Mesenteric fat pad (tissue), 1 donor: ENCODE measurements around the gene TIMM23. TPM values are rescaled to one million over a fixed set of nuclear protein-coding genes. Genes with fewer than 3 reads are reported as not detected.
"Not testable (repeated sequence)": the region's sequence is repeated elsewhere in the genome, so short reads cannot be mapped to it uniquely, and the experiment has no call there.

Experiments used
- DNase-seq: peaks from one replicate; pipeline ENCODE4 v3.0.0-alpha.2; 2020; ENCODE audit warnings: low spot score
- total RNA-seq: library from RNA; stranded (reverse); fragmentation: NEBNext Ultra II Directional; extraction: Animal tissue kit (Norgen Biotek cat#: 25700); gene quantifications from one replicate; pipeline ENCODE4 v1.2.1, GENCODE V29; 2021
- donor health status: DM: yes; HTN: yes; CAD: no.

Gene TIMM23
- total RNA-seq, 1 donor from 2014 or later, result 55.4 TPM

DNA sequence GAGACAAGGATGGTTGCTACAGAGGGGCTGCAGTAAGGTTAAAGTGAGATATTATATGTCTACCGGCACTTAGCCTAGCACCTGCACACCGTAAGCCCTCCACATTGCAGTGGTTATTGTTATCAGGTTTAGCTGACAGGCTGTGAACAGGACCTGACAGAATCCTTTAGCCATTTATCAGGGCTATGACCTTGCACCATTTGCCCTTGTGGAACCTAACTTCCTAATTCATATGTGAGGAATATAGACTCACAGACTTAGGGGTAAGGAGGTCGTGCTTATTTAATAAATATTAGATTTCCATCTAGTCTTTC is 48.0 kb downstream of the TIMM23 start:
- DNase-seq, result no peak

DNA sequence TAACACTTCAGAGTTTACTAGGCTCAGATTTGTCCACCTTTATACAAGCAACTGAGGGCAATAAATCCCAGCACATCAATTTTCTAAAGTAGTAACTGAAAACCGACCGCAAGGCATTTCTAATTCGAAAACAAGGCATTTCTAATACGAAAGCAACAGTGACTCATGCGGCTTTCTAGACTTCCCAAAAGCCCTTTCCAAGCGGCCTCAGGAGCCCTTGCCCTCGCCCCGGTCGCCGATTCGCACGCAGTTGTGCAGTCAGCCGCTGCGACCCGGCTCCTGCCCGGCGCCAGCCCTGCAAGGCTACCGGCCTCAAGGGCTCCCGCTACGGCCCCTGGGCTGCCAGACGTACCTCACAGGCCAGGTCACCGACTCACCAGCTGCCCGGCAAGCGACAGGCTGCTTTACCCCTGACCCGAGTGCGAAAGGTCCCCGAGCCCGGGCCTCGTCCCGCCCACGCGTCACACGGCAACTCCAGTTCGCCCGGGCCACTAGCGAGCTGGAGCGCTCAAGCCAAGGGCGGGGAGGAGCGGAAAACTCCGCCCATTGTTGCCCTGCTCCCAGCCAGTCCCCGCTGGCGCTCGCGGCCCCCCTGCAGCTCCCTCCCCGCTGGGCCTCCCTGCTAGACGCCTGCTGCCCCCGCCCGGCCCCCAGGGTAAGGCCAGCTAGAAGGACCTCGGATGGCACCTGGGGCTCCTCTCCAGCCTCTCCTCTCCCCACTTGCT is 50.9 kb downstream of the TIMM23 start:
- peak; percentile 98 for DNase-seq

- DNase-seq, result no peak
Observed at GRCh38 chr10:46024948-46025347, 52.7 kb downstream of the TIMM23 start.

- no peak for DNase-seq
Observed at GRCh38 chr10:46025406-46025805, 53.1 kb downstream of the TIMM23 start.

GRCh38 chr10:46026106-46026505 is 53.8 kb downstream of the TIMM23 start:
- DNase-seq, result no peak

DNA sequence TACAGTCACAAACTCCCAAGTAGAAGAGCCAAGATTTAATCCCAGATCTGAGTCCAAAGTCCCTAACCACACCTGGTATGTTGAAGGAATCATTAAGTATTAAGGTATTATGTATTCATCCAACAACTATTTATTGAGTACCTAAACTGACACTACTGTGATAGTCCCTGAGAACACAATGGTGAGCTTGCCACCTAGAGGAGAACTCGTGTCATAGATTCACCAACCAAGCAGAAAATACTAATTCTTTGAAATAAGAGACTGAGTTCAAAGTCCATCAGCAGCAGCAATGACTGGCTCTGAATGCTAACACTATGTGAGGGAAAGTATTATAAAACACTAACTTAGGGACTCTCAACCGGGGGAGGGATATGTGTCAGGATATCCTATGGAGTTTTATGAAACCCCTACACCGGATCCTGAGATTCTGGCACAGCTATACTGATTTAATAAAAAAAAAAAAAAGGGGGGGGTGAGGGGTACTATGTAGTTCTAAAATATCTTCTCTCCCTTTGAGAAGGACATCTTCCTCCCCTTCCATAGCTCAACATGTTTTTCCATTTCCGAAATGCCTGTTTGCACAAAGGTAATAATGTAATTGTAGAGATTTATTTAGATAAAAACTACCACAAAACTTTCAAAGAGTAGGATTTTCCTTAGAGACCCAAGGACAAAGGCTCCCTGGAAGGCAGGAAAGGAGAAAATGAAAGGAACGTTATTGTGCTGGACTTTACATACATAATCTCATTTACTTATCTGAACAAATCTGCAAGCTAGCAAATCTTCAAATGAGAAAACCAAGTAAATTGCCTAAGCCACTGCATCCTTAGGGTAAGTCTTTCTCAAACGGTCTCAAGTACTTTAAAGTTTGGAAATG is 56.5 kb downstream of the TIMM23 start:
- DNase-seq, result no peak

GRCh38 chr10:46029461-46030030 is 57.3 kb downstream of the TIMM23 start:
- no peak for DNase-seq

DNA sequence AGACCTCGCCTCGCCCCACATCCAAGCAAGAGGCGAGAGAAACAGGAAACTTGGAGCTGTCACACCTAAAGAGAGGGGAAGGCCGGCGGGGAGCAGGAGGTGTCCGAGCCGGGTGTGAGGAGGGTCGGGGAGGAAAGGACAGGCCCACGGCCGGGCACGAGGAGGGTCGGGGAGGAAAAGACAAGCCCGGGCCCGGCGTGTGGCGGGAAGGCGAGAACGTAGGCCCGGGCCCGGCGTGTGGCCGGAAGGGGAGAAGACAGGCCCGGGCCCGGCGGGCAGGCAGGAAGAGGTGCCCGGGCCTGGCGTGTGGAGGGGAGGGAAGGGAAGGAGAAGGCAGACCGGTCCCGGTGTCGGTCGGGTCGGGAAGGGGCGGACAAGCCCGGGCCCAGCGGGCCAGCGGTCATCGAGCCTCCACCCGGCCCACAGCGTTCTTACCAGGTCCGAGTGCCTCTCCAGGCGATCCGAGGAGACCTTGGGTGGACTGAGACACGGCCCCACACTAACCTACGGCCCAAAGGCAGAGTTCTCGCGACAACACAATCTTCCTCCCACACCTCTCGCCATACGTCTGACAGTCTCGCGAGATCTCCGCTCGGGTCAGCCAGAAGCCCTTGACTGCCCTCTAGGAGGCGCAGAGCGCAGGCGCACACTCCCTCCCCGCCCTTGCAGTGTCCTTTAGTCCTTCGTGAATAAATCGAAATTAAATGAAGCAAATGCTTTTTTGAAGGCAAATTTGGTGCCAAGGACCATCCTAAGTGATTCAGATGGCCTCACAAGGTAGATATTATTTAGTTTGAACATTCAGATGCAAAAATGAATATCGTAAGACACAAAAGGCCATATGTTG is 58.0 kb downstream of the TIMM23 start, which contains the start of gene NCOA4:
NCOA4 (minus strand) TSS at position 533 of the 847 bp plus-strand sequence. CDS start 13,943 bp downstream, outside the sequence.
- DNase-seq, result peak; percentile 99

- no peak for DNase-seq
Observed at GRCh38 chr10:46031648-46032532, 59.6 kb downstream of the TIMM23 start.

DNA sequence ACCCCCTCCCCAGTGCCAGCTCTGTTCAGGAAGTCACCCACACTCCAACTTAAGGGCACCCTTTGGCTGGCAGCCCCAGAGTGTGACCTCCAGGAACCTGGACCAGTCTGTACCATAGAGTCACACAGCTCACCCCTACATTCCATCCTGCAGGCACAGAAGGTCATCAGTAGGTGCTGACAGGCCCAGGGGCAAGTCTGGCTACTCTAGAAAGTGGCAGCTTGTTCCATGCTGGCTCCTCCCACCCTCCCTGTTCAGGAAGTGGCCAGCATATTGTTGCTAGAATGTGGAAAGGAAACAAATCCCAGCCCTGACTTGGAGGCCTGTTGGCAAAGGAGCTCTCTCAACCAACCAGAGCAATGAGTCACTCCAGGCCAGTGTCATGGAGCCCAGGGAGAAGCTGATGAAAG is 61.3 kb downstream of the TIMM23 start:
- no peak for DNase-seq

DNA sequence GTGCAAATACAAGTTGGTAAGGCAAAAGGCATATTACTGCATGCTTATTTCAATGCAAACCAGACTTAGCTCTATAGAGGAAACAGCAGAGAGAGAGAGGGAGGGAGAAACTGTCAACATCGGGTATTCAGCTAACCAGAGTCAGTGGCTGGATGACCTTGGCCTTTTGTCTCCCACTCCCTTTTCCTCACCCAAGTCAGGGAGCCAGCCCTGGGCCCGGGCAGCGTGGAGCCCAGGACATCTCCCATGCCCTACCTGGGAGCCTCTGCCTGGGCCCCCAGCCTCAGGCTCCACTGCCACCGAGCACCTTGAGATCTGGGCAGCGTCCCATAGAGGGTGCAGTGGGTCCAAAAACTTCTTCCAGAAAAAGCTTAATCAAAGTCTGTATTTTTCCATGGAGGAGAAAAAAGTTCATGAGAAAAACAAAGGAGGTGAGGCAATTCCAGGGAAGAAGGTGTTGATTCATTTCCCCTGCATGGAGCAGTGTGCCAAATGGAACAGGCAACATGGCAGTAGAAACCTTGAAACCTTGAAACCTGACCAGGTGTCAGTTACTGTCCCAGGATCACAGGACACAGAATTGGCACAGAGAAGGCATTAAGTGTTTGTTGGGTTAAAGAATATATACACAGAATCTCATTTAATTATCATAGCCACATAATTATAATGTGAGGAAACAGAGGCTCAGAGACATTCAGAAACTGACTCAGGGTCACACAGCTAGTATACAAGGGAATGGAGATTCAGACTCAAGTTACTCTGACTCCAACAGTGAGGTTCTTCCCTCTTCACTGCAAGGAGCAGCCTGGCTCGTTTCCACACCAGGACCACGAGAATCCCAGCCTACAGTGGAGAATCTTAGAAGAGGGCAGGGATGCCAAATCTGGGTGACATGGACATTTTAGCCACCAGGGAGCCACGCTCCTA is 63.9 kb downstream of the TIMM23 start:
- DNase-seq, result no peak

DNA sequence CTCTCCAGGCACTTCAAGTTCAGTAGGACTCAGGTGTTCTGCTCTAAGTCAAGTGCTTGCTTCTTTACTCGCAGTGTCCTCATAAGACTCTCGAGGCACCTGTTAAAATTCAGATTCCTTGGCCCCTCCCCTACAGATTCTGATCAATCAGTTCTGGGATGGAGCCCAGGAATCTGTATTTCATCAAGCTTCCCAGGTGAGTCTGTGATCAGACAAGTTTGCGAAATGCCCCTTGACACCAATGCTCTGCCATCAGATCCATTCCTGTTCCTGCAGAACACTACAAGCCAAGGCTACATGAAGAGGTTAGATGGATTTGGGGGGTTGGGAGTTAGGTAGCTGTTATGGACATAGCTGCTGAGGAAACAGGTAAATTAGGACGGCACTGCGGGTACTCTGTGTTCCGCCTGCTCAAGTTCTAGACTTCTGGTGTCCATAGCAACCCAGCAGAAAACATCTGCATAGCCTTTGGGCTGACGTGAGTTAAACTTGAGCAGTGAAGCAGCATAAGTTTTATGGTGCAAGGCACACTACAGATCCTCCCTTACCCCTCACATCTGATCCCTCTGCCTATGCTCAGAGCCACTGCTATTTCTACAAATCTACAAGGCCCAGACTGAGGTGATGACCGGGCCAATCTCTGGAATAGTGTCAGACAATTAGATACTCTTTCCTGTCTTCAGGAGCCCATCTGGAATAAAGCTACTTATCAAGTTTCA is 65.0 kb downstream of the TIMM23 start:
- DNase-seq, result no peak

- no peak for DNase-seq
Observed at GRCh38 chr10:46040004-46040403, 67.7 kb downstream of the TIMM23 start.

DNA sequence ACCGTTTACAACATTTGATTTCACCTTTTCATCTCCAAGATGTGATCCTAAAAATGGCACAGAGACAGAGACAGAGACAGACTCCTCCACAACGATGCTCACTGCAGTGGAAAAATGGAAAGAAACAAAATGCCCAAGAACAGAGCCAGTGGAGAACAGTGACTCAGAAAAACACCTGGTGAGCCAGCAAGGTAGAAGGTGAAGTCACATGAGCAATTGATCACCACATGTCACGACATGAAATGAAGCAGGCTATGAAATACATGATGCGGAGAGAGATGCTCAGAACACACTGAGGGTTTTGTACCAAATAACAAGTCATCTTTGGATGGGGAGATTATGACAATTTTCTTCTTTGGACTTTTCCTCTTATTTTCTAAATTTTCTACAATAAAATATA is 70.2 kb downstream of the TIMM23 start:
- no peak for DNase-seq

GRCh38 chr10:46046261-46046660 is 74.0 kb downstream of the TIMM23 start, which contains the start of gene MSMB:
Gene MSMB (minus strand): TSS chr10:46046269. CDS start chr10:46046237, 32 bp downstream.
- no peak for DNase-seq

- no peak for DNase-seq
Observed at GRCh38 chr10:46048152-46048551, 75.9 kb downstream of the TIMM23 start.

- DNase-seq, result not testable (repeated sequence)
Observed at GRCh38 chr10:46049497-46049831, 77.2 kb downstream of the TIMM23 start.

DNA sequence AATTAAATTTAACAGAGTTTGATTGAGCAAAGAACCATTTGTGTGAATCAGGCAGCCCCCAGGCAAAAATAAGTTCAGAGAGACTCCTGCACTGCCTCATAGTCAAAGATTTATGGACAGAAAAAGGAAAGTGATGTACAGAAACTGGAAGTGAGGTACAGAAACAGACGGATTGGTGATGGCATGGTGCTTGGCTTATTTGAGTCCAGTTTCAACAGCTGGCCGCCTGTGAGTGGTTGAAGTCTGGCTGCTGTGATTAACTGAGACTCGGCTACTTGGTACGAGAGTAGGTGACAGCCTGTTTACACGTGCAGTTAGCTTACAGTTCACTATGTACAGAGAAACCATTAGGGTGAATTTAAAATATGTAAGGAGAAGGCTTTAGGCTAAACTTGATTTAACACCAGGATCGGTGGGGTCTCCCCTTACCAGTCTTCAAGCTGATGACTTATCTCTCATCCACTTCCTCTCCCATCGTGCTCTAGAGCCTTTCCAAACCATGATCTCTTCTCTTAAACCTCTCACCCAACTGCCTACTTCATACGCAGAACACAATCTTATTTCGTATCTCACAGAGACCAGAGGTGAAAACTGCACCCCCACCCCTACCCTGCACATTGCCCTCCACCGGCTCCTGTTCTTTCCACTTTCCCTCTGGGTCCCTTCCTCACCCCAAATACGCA is 78.8 kb downstream of the TIMM23 start:
- DNase-seq, result no peak
